Activated CD8-positive, alpha-beta memory T cell treated with anti-CD3 and anti-CD28 coated beads for 1 hour (primary cell): ENCODE measurements around the gene CAPN11.
"Not testable (repeated sequence)": the region's sequence is repeated elsewhere in the genome, so short reads cannot be mapped to it uniquely, and the experiment has no call there.

Experiments used
- DNase-seq, 2 donors: peaks; one replicate each; pipeline ENCODE4 v3.0.0-alpha.2; 2020; ENCODE audit warnings: low read depth in 1 of 2; ENCODE audit errors: extremely low read depth in 1 of 2

The CAPN11 gene

GRCh38 chr6:44224965-44225305 is 66.3 kb downstream of the CAPN11 start:
- DNase-seq = no peak

- no peak for DNase-seq
These were observed 67.1 kb downstream of the CAPN11 start for GRCh38 chr6:44225579-44226325.

- no peak for DNase-seq
These were observed 67.9 kb downstream of the CAPN11 start for GRCh38 chr6:44226368-44227147.

GRCh38 chr6:44227148-44227793 is 68.7 kb downstream of the CAPN11 start:
- DNase-seq = no peak

- DNase-seq = no peak
These were observed 69.4 kb downstream of the CAPN11 start for GRCh38 chr6:44228031-44228430.

- no peak for DNase-seq
These were observed 69.8 kb downstream of the CAPN11 start for GRCh38 chr6:44228433-44228832.

GRCh38 chr6:44228836-44229235 is 70.2 kb downstream of the CAPN11 start:
- no peak for DNase-seq

- DNase-seq = no peak
These were observed 70.9 kb downstream of the CAPN11 start for GRCh38 chr6:44229376-44230033.

- DNase-seq = no peak
These were observed 71.5 kb downstream of the CAPN11 start for GRCh38 chr6:44230034-44230675.

GRCh38 chr6:44231426-44231825 is 72.8 kb downstream of the CAPN11 start:
- DNase-seq = not testable (repeated sequence)

- DNase-seq = no peak
These were observed 74.3 kb downstream of the CAPN11 start for GRCh38 chr6:44232676-44233566.

- DNase-seq = no peak
These were observed 75.0 kb downstream of the CAPN11 start for GRCh38 chr6:44233567-44234100.
